ENCODE results near the gene CFAP46. TPM values are rescaled to one million over a fixed set of nuclear protein-coding genes. Genes with fewer than 3 reads are reported as not detected.

Gene CFAP46
- total RNA-seq, 1 experiment from 2014 or later, result 1.6 TPM

GRCh38 chr10:132785723-132786475, 156.5 kb downstream of the CFAP46 start, which contains the start of gene NKX6-2:
Gene NKX6-2 (minus strand): TSS chr10:132786147. CDS start chr10:132785948, 199 bp downstream.
- intact Hi-C loops (cut with micrococcal nuclease; ENCODE audit: unreplicated experiment) (loop anchor here (5.0 kb wide), 1 partner anchor 124 kb away; no protein-coding TSS in a partner anchor), in situ Hi-C loops (cut with HindIII; ENCODE audit: low pct_unique_long_range_greater_than_20kb, low sequenced_read_pairs) (no loop called here)
- peaks cover 7% of the 10 kb centered on the region; the same call in 1 of the 2 replicates for H3K4me1 ChIP-seq (ENCODE audit: control insufficient read depth, insufficient read depth, low read length)
- no TSS peak for BruUV-seq (replicated peaks)
- DNase-seq (ENCODE audit: low read depth, low spot score) (no peak), ATAC-seq (peak; percentile 50)
- no peak for TF ChIP-seq REST (IDR thresholded peaks at IDR 0.05; ENCODE audit: insufficient read depth in 1 of 2, low read depth in 2 of 2, low read length in 1 of 2)
- no peak for TF ChIP-seq TCF7L2 (IDR thresholded peaks at IDR 0.05; ENCODE audit: low read depth, low read length)
- no peaks in the 10 kb centered on the region for H3K9me3 ChIP-seq (ENCODE audit: control insufficient read depth, insufficient read depth, low read depth, low read length)
- no peaks in the 10 kb centered on the region for H3K36me3 ChIP-seq (ENCODE audit: control insufficient read depth, insufficient read depth, low read length)
- ChIA-PET CTCF (no interaction called here), POLR2A (no interaction called here)
- no peaks in the 10 kb centered on the region; the same call in 1 of the 2 replicates for H3K27me3 ChIP-seq (ENCODE audit: control insufficient read depth, insufficient read depth, low read length)
- no peak within 1 kb of the TSS for H3K27ac ChIP-seq (ENCODE audit: low read length)
- H3K4me3 ChIP-seq (ENCODE audit: low read depth in 2 of 2, low read length in 2 of 2), result peak within 1 kb of the TSS; percentile 34 to 51

- POLR2A ChIA-PET, result no interaction called here
- ATAC-seq (peak; percentile 17), DNase-seq (ENCODE audit: low read depth, low spot score) (no peak)
- intact Hi-C loops (cut with micrococcal nuclease; ENCODE audit: unreplicated experiment), result loop anchor here (5.0 kb wide), 1 partner anchor 123 kb away; no protein-coding TSS in a partner anchor
- H3K27me3 ChIP-seq (ENCODE audit: control insufficient read depth, insufficient read depth, low read length), result no peaks in the 10 kb centered on the region; the same call in 1 of the 2 replicates
- CTCF ChIA-PET, result no interaction called here
- H3K27ac ChIP-seq (ENCODE audit: low read length), result no peak overlapping the region
- TF ChIP-seq REST (IDR thresholded peaks at IDR 0.05; ENCODE audit: insufficient read depth in 1 of 2, low read depth in 2 of 2, low read length in 1 of 2), result no peak
- no peak for TF ChIP-seq TCF7L2 (IDR thresholded peaks at IDR 0.05; ENCODE audit: low read depth, low read length)
- TF ChIP-seq SIN3A (IDR thresholded peaks at IDR 0.05; ENCODE audit: borderline replicate concordance, insufficient read depth, low read depth, low read length), result no peak
- TF ChIP-seq POLR2AphosphoS5 (IDR thresholded peaks at IDR 0.05; ENCODE audit: low read depth, low read length), result no peak
- no peak for TF ChIP-seq CTCF (IDR thresholded peaks at IDR 0.05)
- peak overlapping the region in 1 of 2 experiments; percentile 22; a peak in 3 of 4 replicates for H3K4me3 ChIP-seq (ENCODE audit: low read depth in 2 of 2, low read length in 2 of 2)
- in situ Hi-C loops (cut with HindIII; ENCODE audit: low pct_unique_long_range_greater_than_20kb, low sequenced_read_pairs), result no loop called here
- no peaks in the 10 kb centered on the region for H3K9me3 ChIP-seq (ENCODE audit: control insufficient read depth, insufficient read depth, low read depth, low read length)
- peaks cover 7% of the 10 kb centered on the region; the same call in 1 of the 2 replicates for H3K4me1 ChIP-seq (ENCODE audit: control insufficient read depth, insufficient read depth, low read length)
- BruUV-seq (replicated peaks), result no TSS peak
- no peaks in the 10 kb centered on the region for H3K36me3 ChIP-seq (ENCODE audit: control insufficient read depth, insufficient read depth, low read length)
Measured at GRCh38 chr10:132784866-132785722, 157.3 kb downstream of the CFAP46 start.

Data from Panc1 (cell line).